ENCODE measurements around the gene SCFD1. TPM values are rescaled to one million over a fixed set of nuclear protein-coding genes. Genes with fewer than 3 reads are reported as not detected.
"Not testable (repeated sequence)": the region's sequence is repeated elsewhere in the genome, so short reads cannot be mapped to it uniquely, and the experiment has no call there.

Gene SCFD1
- total RNA-seq, 4 donors from 2014 or later, result 50.4 to 82.1 (median 52.6) TPM

- Histone ChIP-seq H3K9me3 (no peaks in the 10 kb centered on the region), H3K27ac (no peak overlapping the region), H3K4me3 (no peak overlapping the region), H3K36me3 (peaks cover 0 to 82% (median 0%) of the 10 kb centered on the region in 3 donors), H3K4me1 (no peaks in the 10 kb centered on the region), H3K27me3 (no peaks in the 10 kb centered on the region)
- WGBS, 2 donors, result 61 to 63% methylated on average over 1 of the region's 1 CpG
- intact Hi-C loops (cut with DNase I), result no loop called here
- TF ChIP-seq POLR2A (IDR thresholded peaks at IDR 0.05), result no peak
- no peak for TF ChIP-seq CTCF (IDR thresholded peaks at IDR 0.05)
- no peak for DNase-seq
Observed at GRCh38 chr14:30673071-30673470, 51.0 kb downstream of the SCFD1 start.

- no peak overlapping the region for H3K27ac ChIP-seq
- H3K27me3 ChIP-seq, result no peaks in the 10 kb centered on the region
- H3K9me3 ChIP-seq, result no peaks in the 10 kb centered on the region
- no peaks in the 10 kb centered on the region for H3K4me1 ChIP-seq
- intact Hi-C loops (cut with DNase I), result no loop called here
- H3K4me3 ChIP-seq, result no peak overlapping the region
- peaks cover 0 to 83% (median 0%) of the 10 kb centered on the region in 3 donors for H3K36me3 ChIP-seq
- DNase-seq, result no peak
- TF ChIP-seq CTCF (IDR thresholded peaks at IDR 0.05) (no peak), POLR2A (IDR thresholded peaks at IDR 0.05) (no peak)
Observed at GRCh38 chr14:30678926-30679431, 56.9 kb downstream of the SCFD1 start.

- Histone ChIP-seq H3K4me3 (no peak overlapping the region), H3K27me3 (no peaks in the 10 kb centered on the region), H3K9me3 (no peaks in the 10 kb centered on the region), H3K27ac (no peak overlapping the region), H3K36me3 (peaks cover 0 to 77% (median 0%) of the 10 kb centered on the region in 3 donors), H3K4me1 (no peaks in the 10 kb centered on the region)
- TF ChIP-seq CTCF (IDR thresholded peaks at IDR 0.05), result no peak
- intact Hi-C loops (cut with DNase I), result no loop called here
- DNase-seq, result no peak
Observed at GRCh38 chr14:30680036-30680435, 57.9 kb downstream of the SCFD1 start.

GRCh38 chr14:30680776-30681175 lies 58.7 kb downstream of the SCFD1 start:
- peaks cover 0 to 69% (median 0%) of the 10 kb centered on the region in 3 donors for H3K36me3 ChIP-seq
- H3K9me3 ChIP-seq; intact Hi-C loops (cut with DNase I); H3K4me1 ChIP-seq; H3K27me3 ChIP-seq; H3K27ac ChIP-seq; H3K4me3 ChIP-seq; DNase-seq: not testable (repeated sequence)
- 94 to 96% methylated on average over 3 to 5 of the region's 5 CpGs for WGBS, 2 donors

- H3K27me3 ChIP-seq, result no peaks in the 10 kb centered on the region
- peaks cover 0 to 59% (median 0%) of the 10 kb centered on the region in 3 donors for H3K36me3 ChIP-seq
- H3K9me3 ChIP-seq, result no peaks in the 10 kb centered on the region
- no peaks in the 10 kb centered on the region for H3K4me1 ChIP-seq
- H3K4me3 ChIP-seq, result no peak overlapping the region
- TF ChIP-seq CTCF (IDR thresholded peaks at IDR 0.05), result peak in 3 of 6 experiments; percentile 22 to 37 (median 26)
- TF ChIP-seq POLR2A (IDR thresholded peaks at IDR 0.05), result no peak
- intact Hi-C loops (cut with DNase I), result no loop called here
- H3K27ac ChIP-seq, result no peak overlapping the region
- 72 to 89% methylated on average over 2 of the region's 2 CpGs for WGBS, 2 donors
- DNase-seq, result no peak
Observed at GRCh38 chr14:30681752-30682355, 59.7 kb downstream of the SCFD1 start.

All from esophagus squamous epithelium (tissue), 5 donors.